HG02938 (cell line): ENCODE measurements around the gene KRT13.

Experiments
- ATAC-seq: cut with Tn5 transposase; IDR thresholded peaks from one replicate; pipeline ENCODE4 v1.9.1; 2021; ENCODE audit warnings: mild to moderate bottlenecking, moderate library complexity; ENCODE audit not compliant: unreplicated experiment

KRT13 gene

DNA sequence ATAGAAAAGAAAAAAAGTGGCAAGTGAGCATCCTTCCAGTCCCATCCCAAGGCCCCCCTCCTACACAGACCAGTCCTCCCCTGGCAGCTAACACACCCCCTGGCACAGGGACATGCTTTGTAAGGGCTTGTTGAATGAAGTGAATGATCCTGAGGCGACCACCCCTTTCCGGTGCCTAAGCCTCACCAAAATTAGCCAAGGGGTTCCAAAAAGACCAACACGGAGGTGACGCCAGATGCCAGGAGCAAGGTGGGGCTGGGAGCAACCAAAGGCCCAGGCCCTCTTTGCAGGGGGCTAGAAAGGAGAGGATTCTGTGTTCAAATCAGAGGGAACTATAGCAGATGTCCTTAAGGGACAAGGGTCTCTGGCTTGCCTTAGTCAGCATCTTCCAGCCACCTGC, 30.0 kb downstream of the KRT13 start:
- no peak for ATAC-seq

DNA sequence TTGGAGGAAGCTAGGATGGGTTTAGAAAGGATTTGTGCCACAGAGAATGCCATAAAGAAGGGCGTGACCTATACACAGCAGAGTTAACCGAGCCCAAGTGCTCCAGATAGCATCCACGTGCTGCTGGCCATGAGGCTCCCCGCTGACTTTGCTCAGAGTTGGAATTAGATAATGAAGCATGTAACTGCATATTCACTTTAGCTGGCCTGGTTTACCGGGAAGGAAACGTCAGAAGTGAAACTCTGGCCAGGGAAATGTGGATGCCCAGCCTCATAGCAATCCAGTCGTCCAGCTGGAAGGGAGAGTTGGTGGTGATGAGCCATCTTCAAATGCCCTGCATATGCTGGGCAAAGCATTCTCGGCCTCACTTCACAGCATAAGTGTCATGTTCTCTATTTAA, 30.5 kb downstream of the KRT13 start:
- no peak for ATAC-seq

DNA sequence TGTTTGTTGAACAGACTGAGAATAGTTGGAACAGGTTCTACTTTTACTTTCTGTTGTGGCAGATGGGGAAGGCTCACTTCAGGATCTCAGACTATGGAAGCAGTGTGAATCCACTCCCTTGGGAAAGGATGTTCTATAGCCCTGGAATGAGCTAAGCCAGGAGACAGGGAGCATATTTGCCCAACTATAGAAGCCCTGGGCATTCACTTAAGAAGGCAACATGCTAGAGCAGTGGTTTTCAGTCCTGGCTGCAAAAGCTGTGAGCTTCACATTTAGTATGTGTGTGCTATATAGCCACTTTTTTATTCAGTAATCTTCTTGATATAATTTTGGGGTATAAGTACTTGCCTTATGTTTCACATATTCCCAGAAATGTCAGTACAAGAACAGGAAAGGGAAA, 37.1 kb downstream of the KRT13 start:
- no peak for ATAC-seq

DNA sequence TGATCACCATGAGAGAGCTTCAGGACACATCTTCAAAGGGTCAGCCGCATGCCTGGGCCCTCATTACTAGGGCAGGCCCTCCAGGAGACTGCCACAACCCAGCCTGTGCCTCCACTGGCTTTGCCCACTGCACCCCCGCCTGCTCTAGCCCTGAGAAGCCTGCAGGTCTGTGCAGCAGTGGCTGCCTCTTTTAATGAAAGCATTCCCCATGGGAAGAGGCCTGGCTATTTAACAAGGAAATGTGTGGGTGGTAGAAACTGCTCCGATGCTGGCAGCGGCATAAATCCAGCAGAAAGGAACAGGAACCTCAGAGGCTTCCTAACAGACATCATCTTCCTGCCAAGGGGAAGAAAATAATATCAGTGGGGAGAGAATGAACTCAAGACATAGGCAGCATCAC, 37.9 kb downstream of the KRT13 start:
- no peak for ATAC-seq

DNA sequence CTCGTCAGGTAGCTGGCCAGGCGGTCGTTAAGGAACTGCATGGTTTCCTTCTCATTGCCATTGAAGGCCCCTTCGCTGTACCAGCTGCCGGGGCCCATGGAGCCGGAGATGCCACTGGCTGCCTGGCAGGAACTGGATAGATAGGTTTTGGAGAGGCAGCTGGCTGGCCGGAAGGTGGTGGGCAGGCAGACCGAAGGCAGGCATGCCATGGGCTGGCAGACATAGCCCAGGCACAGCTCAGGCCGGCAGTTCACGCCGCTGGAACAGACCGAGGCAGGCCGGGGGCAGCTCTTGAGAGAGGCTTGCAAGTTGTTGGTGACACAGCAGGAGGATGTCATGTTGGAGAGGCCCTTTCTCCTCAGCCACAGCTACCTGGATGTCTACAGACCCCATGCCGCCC, 38.4 kb downstream of the KRT13 start, which contains the start of gene KRT32:
TSS of gene KRT32 (minus strand) at position 399 of the 400 bp plus-strand sequence. CDS start at position 338, 61 bp downstream.
- ATAC-seq: no peak

DNA sequence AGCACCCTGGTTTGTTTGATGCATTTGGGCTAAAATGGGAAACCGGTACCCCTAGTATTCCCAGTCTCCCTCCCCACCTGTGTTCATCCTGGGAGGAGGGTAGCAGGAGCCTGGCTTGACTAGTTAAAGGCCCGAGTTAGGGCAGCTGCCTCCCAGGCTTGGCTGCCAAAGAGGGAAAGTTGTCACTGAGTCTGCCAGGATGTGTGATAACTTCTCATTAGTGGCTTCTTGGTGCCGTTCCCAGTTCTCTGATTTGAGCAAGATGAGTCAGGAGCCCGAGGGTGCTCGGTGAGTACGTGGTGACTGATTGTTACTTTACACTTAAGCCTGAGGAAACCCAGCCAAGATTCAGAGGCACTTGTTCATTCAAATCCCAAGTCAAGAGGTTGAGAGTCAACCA, 40.7 kb downstream of the KRT13 start:
- ATAC-seq: no peak

DNA sequence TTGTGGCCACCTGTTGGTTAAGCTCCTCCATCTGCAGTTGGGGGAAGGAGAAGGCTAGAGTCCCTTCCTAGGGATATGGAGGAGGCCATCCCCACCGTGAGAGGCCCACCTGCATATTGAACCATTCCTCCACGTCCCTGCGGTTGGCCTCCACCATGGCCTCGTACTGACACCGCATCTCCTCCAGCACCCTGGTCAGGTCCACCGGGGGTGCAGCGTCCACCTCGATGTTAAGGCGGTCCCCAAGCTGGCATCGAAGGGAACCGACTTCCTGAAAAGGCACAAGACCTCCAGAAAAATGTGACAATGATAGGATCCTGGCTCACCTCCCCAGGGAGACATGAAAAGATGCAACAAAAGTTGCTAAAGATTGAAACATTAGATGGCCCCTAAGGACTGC, 41.2 kb downstream of the KRT13 start:
- ATAC-seq: no peak

DNA sequence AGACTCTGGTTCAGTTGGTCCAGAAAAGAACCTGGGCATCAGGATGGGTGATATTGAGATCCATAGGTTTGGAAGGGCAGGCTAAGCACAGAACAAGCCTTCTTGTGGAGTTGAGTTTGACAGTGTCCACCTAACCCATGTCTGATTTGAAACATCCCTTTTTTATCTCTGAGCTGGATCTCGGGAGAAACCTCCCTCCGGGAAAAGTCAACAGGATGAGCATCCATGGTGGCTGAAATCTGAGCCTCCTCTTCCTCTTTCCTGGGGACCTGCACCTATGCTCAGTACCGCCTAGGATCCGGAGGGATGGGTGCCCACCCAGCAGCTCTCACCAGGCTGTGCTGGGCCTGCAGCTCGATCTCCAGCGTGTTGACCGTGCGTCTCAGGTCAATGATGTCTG, 41.7 kb downstream of the KRT13 start:
- no peak for ATAC-seq

DNA sequence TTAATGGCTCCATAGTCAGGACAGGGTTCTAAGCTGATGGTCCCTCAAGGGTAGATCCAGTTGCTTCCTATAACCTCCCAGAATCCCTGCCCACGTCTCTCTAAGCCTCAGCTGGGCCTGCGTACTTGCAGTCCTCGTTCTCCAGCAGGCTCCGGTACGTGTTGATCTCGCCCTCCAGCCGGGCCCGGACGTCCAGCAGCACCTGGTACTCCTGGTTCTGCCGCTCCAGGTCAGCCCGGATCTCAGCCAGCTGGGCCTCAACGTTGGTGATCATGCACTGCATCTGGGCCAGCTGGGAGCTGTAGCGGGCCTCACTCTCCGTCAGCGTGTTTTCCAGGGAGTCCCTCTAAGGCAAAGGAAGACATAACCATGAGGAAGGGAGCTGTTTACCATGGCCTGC, 42.7 kb downstream of the KRT13 start:
- no peak for ATAC-seq

DNA sequence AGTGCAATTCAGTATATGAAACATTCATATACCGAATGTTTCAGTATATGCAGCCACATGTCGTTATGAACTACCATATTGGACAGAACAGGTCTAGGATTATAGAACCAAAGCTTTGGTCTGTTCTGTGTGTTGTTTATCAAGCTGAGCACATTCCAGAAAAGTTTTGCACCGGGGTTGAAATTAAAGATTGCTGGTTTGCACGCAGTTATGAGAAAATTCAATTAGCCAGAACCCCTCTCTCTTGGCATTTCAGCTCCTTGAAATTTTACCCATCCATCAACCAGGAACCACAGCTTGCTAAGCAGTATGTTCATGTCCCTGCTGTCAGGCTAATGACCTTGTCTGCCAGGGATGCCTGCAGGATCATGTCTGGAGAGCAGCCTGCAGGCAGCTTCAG, 47.7 kb downstream of the KRT13 start:
- no peak for ATAC-seq

DNA sequence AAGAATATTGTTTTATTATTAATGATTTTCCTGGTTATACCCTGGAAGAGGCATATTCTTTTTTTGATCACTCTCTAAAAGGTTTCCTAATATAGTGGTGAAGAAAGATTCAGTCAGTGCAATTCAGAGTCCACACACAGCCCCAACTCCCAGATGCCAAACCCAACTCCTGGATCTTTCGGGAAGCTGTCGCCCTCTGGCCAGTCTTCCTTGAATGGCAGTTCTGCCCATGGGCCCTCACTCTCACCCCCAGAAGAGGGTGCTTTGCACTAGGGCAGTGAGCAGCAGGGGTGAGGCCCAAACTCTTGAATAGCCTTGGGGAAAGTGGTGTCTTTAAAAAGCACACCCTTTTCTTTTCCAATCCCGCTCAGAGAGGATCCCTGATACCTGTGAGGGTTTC, 49.2 kb downstream of the KRT13 start:
- no peak for ATAC-seq

DNA sequence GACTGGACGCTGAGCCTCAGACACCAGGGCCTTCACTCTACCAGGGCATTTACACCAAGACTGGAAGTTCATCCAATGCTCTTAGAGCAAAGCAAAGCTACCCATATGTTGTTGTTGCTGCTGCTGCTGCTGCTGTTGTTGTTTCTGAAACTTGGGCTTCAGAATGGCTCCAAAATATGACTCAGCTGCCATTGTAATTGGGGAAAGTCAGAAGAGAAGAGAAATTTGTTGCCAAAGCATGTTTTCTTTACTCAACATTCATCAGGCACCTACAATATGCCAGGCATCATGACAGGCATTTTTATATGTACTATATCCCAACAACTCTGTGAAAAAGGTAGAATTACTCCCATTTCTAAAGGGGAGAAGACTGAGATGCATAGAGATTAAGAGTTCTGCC, 50.2 kb downstream of the KRT13 start:
- no peak for ATAC-seq

DNA sequence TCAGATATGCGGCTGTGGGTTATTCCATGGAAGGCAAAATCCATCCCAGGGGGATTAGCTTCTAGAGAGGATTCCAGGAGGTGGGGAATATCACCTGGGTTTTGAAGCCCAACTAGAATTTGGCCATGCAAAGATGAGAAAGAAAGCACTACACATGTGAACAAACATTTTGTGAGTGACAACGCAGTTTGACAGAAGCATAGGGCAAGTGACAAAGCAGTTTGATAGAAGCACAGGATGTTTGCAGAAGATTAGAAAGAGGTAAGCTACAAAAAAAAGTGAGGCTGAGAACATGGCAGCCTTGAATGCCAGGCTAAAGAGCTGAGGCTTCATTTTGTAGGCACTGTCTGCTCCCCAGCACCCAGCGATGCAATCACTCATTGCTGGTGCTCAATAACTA, 52.3 kb downstream of the KRT13 start:
- no peak for ATAC-seq

DNA sequence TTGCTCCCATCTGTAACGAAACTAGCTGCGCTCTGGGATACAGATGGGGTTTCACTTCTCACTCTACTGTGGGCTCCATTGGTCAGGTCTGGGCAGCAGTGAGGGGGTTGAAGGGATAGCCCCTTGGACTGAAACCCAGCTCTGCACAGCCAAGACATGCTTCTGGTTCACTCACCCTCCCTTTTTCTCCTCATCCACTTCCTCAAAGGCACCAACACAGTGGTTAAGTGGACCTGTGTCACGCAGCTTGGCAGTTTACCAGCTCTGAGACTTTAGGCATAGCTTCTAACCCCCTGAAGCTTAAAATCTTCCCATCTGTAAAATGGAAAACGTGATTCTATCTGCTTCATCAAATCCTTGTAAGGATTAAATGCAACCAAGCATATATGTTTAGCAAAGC, 53.1 kb downstream of the KRT13 start:
- no peak for ATAC-seq

DNA sequence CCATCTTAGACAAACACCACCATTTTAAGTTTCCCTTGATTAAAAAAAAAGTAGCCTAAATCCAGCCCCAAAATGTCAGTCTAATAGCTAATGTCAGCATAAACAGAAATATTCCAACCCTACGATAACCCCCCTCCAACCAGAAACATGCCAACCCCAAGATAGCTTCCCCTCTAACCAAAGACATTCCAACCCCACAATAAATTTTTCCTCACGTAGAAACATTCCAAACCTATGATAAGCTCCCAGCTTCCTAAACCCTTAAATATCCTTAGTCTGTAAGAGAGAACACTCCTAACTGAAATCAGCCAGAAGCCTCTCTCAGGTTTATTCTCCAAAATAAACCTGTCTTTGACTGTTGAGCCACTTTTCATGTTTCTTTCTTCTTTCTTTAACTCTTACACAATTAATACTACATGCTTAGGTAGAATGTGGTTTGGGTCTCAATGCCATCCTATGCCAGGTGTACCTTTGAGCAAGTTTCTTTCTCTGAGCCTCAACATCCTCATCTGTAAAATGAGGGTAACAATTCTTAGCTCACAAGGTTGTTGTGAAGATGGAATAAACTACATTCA, 54.2 kb downstream of the KRT13 start:
- no peak for ATAC-seq
